Liver (tissue), 9 donors: ENCODE data around the gene MPZ. TPM values are rescaled to one million over a fixed set of nuclear protein-coding genes. Genes with fewer than 3 reads are reported as not detected.

Experiments
- DNase-seq: peaks from one replicate; pipeline ENCODE4 v3.0.0-alpha.2; 2017; ENCODE audit warnings: low spot score
- H3K27ac ChIP-seq, 2 donors: one replicate each; pipeline ENCODE4 v1.7.0; 2013; ENCODE audit warnings: inconsistent platforms in 2 of 2, low read length in 2 of 2, control low read depth in 1 of 2, low read depth in 1 of 2, mild to moderate bottlenecking in 1 of 2
- H3K27me3 ChIP-seq, 4 donors: one replicate each; pipeline versions ENCODE4 v1.6.1 to v1.7.0; 2013; ENCODE audit warnings: low read length in 3 of 4, inconsistent platforms in 1 of 4, mild to moderate bottlenecking in 1 of 4, moderate library complexity in 1 of 4; ENCODE audit not compliant: control insufficient read depth in 4 of 4, insufficient read depth in 4 of 4
- H3K36me3 ChIP-seq, 4 donors: one replicate each; pipeline versions ENCODE4 v1.6.1 to v1.7.0; 2013; ENCODE audit warnings: low read length in 3 of 4, mild to moderate bottlenecking in 3 of 4, low read depth in 1 of 4, moderate library complexity in 1 of 4; ENCODE audit not compliant: control insufficient read depth in 4 of 4, insufficient read depth in 3 of 4
- H3K4me1 ChIP-seq, 4 donors: one replicate each; pipeline versions ENCODE4 v1.6.1 to v1.7.0; 2013; ENCODE audit warnings: low read length in 3 of 4, mild to moderate bottlenecking in 3 of 4, moderate library complexity in 1 of 4; ENCODE audit not compliant: control insufficient read depth in 4 of 4, insufficient read depth in 4 of 4
- H3K4me3 ChIP-seq, 3 donors: one replicate each; pipeline versions ENCODE4 v1.6.1 to v1.7.0; 2013; ENCODE audit warnings: low read length in 3 of 3, control low read depth in 1 of 3, low read depth in 1 of 3, mild to moderate bottlenecking in 1 of 3
- H3K9ac ChIP-seq, 2 donors: one replicate each; pipeline ENCODE4 v1.7.0; 2013; ENCODE audit warnings: low read length in 2 of 2, mild to moderate bottlenecking in 2 of 2, moderate library complexity in 2 of 2, control low read depth in 1 of 2, low read depth in 1 of 2
- H3K9me3 ChIP-seq, 4 donors: one replicate each; pipeline versions ENCODE4 v1.6.1 to v1.7.0; 2013; ENCODE audit warnings: low read length in 3 of 4; ENCODE audit not compliant: control insufficient read depth in 4 of 4
- EGR1 ChIP-seq, 2 donors: IDR thresholded peaks; 2 replicates each; pipeline ENCODE4 v1.6.1; 2016 to 2018; ENCODE audit warnings: antibody characterized with exemption in 2 of 2, low read depth in 2 of 2
- FOXA1 ChIP-seq: IDR thresholded peaks from 2 replicates; pipeline ENCODE4 v1.6.1; 2016; ENCODE audit warnings: antibody characterized with exemption
- HNF4A ChIP-seq, 2 donors: conservative IDR thresholded peaks; 2 replicates each; pipeline ENCODE4 v1.6.1; 2016; ENCODE audit warnings: antibody characterized with exemption in 2 of 2, mild to moderate bottlenecking in 2 of 2
- JUND ChIP-seq, 2 donors: IDR thresholded peaks; 2 replicates each; pipeline ENCODE4 v1.6.1; 2016; ENCODE audit warnings: antibody characterized with exemption in 2 of 2
- RAD21 ChIP-seq, 2 donors: IDR thresholded peaks; 2 replicates each; pipeline ENCODE4 v1.6.1; 2016; ENCODE audit warnings: antibody characterized with exemption in 2 of 2, mild to moderate bottlenecking in 2 of 2
- SP1 ChIP-seq: IDR thresholded peaks from 2 replicates; pipeline ENCODE4 v1.6.1; 2018; ENCODE audit warnings: antibody characterized with exemption, mild to moderate bottlenecking
- TAF1 ChIP-seq: conservative IDR thresholded peaks from 2 replicates; pipeline ENCODE4 v1.6.1; 2016; ENCODE audit warnings: antibody characterized with exemption, mild to moderate bottlenecking
- WGBS: extraction: QIAGEN DNeasy Blood & Tissue Kit; methylation state at CpG from one replicate; pipeline ENCODE4 v1.1.7; 2013; 5-methylcytosine and 5-hydroxymethylcytosine counted together
- polyA plus RNA-seq, 2 donors: library from polyadenylated mRNA; stranded (reverse) in 1 of 2; unstranded in 1 of 2; fragments of 200-250 nt in 1 of 2; fragments of >200 nt in 1 of 2; fragmentation: Nextera tagmentation in 1 of 2; extraction: Ambion mirVana in 1 of 2; gene quantifications; one replicate each; pipeline versions ENCODE4 v1.2.1 to v1.2.3, GENCODE V29; 2013 to 2015
- total RNA-seq, 2 donors: library from RNA; depleted of rRNA; stranded (reverse); fragments of >200 nt; gene quantifications; one replicate each; pipeline ENCODE4 v1.2.3, GENCODE V29; 2014
- TF ChIP-seq, protein P1 (sequence below): IDR thresholded peaks from 2 replicates; pipeline ENCODE4 v1.6.1; 2016; ENCODE audit warnings: antibody characterized with exemption, mild to moderate bottlenecking
- TF ChIP-seq, protein P2 (sequence below): IDR thresholded peaks from 2 replicates; pipeline ENCODE4 v1.6.1; 2016; ENCODE audit warnings: antibody characterized with exemption
- TF ChIP-seq, protein P3 (sequence below): IDR thresholded peaks from 2 replicates; pipeline ENCODE4 v1.6.1; 2016; ENCODE audit warnings: antibody characterized with exemption
- donor health status: healthy.
- donor health status: healthy.
- donor health status: healthy.
- donor health status: healthy.
- donor health status: healthy.

Gene MPZ
- total and polyA plus RNA-seq, 4 donors: 0.37 to 7.4 (median 0.99) TPM

DNA sequence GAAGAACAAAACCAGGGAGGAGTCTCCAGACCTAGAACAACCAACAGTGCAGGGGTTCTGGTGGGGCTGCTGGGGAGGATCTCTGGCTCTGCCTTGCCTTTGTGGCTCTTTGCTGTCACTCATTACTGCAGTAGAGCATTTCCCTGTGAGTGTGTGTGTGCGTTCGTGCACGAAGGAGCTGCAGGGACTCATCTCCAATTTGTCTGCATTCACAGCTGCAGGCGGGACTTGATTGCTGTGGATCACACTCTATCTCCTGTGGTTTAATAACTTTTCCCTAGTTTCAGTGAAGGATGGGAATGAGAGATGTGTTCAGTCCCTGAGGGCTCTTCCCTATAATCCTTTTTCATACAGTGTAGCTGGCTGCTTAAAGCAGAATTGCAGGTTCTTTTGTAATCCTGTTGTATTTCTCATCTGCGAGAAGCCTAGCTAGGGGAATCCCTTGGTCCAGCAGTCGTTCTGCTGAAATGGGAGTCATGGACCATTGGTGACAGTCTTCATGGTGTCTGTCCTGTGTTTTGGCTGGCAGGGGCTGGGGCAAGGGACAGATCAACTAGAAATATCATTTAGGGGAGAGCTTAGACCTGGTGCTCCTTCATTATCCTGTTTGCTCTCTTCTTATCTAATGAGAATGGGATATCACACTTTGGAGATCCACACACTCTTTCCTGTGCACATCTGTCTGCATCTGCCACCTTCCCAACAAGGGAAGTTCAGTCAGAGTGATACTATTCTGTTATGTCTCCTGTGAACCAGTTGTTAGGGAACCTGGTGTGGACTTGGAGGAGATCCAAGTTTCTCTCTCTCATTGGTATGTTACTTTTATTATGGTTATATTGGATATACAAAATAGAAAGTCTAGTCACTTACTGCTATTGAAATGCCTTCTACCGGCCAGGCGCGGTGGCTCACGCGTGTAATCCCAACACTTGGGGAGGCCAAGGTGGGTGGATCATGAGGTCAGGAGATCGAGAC lies 48.2 kb downstream of the MPZ start:
- no peaks in the 10 kb centered on the region for H3K36me3 ChIP-seq
- H3K9me3 ChIP-seq: no peaks in the 10 kb centered on the region
- H3K9ac ChIP-seq: no peak overlapping the region
- DNase-seq: no peak
- H3K27ac ChIP-seq: no peak overlapping the region
- H3K27me3 ChIP-seq: no peaks in the 10 kb centered on the region
- no peak overlapping the region for H3K4me3 ChIP-seq
- TF ChIP-seq, protein P1, sequence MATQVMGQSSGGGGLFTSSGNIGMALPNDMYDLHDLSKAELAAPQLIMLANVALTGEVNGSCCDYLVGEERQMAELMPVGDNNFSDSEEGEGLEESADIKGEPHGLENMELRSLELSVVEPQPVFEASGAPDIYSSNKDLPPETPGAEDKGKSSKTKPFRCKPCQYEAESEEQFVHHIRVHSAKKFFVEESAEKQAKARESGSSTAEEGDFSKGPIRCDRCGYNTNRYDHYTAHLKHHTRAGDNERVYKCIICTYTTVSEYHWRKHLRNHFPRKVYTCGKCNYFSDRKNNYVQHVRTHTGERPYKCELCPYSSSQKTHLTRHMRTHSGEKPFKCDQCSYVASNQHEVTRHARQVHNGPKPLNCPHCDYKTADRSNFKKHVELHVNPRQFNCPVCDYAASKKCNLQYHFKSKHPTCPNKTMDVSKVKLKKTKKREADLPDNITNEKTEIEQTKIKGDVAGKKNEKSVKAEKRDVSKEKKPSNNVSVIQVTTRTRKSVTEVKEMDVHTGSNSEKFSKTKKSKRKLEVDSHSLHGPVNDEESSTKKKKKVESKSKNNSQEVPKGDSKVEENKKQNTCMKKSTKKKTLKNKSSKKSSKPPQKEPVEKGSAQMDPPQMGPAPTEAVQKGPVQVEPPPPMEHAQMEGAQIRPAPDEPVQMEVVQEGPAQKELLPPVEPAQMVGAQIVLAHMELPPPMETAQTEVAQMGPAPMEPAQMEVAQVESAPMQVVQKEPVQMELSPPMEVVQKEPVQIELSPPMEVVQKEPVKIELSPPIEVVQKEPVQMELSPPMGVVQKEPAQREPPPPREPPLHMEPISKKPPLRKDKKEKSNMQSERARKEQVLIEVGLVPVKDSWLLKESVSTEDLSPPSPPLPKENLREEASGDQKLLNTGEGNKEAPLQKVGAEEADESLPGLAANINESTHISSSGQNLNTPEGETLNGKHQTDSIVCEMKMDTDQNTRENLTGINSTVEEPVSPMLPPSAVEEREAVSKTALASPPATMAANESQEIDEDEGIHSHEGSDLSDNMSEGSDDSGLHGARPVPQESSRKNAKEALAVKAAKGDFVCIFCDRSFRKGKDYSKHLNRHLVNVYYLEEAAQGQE: peak; percentile 46
- TF ChIP-seq TAF1: no peak
- H3K4me1 ChIP-seq: peaks cover 0 to 10% (median 4%) of the 10 kb centered on the region in 4 donors
- 81% methylated on average over 12 of the region's 12 CpGs for WGBS

DNA sequence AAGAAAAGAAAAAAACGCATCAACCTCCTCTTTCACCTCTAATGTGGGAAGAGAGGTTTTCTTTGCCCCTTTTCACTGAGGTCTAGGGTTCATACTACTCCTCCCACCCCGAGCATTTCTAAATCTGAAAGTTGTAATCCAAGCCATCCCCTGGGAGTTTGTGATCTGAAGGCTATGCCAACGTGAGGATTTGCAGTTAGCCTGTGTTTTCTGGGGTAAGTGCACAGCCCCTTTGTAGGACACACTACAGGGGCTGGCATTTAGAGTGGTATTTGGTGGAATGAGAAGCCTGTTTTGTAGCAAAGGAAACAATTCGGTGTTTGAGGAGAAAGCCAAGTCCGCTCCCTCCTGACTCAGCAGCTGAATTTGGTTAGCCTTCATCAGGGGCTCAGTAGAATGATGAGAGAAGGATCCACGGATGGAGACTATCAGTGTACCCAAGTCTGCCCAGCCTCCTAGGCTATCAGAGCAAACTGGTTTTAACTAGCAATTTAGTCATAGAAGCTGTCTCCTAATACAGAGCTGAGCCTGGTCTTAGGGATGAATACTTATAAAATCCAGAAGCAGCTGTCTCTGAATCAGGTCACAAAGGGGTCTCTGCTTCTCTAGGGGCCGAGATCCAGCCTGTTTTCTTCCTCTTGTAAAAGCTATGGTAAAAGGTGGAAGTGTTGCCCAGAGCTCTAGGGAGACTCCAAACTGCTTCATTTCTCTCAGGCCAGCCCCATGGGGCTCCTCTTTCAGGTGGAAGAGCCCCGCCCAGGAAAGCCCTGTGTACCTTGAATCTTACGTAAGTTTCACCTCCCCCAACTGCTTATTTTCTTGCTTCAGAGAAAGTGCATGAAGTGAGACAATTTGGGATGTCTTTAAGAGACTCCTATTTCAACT lies 49.1 kb downstream of the MPZ start:
- Histone ChIP-seq H3K4me1 (peaks cover under 1 to 11% (median 7%) of the 10 kb centered on the region in 4 donors), H3K27me3 (no peaks in the 10 kb centered on the region), H3K9me3 (no peaks in the 10 kb centered on the region), H3K36me3 (no peaks in the 10 kb centered on the region), H3K4me3 (no peak overlapping the region), H3K9ac (no peak overlapping the region), H3K27ac (no peak overlapping the region)
- 63% methylated on average over 9 of the region's 9 CpGs for WGBS
- no peak for DNase-seq
- peak in 1 of 2 donors; percentile 36 for TF ChIP-seq HNF4A (conservative IDR thresholded peaks at IDR 0.05)
- TF ChIP-seq JUND (IDR thresholded peaks at IDR 0.05): no peak
- no peak for TF ChIP-seq SP1
- TF ChIP-seq, protein P2, sequence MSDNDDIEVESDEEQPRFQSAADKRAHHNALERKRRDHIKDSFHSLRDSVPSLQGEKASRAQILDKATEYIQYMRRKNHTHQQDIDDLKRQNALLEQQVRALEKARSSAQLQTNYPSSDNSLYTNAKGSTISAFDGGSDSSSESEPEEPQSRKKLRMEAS: no peak

DNA sequence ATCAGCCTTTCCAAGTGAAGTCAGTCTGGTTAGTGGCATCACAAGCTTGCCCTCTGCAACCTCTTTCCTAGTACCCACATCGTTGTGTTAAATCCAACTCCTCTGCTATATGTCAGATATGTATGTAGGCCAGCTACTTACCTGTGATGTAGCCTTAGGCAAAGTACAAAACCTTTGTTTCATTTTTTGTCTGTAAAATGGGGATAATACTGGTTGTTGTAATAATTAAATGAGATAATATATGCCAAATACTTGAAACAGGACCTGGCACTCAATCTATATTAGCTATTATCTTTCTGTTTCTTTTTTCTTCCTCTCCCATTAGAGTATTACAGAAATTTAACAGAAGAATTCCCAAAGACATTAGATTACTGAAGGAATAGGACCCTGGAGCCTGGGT lies 50.0 kb downstream of the MPZ start:
- H3K36me3 ChIP-seq: no peaks in the 10 kb centered on the region
- H3K4me1 ChIP-seq: peaks cover 5 to 14% (median 9%) of the 10 kb centered on the region in 4 donors
- H3K9ac ChIP-seq: no peak overlapping the region
- 68% methylated on average over 1 of the region's 1 CpG for WGBS
- H3K27me3 ChIP-seq: no peaks in the 10 kb centered on the region
- no peak for TF ChIP-seq TAF1
- TF ChIP-seq, protein P2: no peak
- no peak for TF ChIP-seq SP1
- TF ChIP-seq FOXA1: no peak
- no peak for TF ChIP-seq JUND (IDR thresholded peaks at IDR 0.05)
- TF ChIP-seq, protein P3, sequence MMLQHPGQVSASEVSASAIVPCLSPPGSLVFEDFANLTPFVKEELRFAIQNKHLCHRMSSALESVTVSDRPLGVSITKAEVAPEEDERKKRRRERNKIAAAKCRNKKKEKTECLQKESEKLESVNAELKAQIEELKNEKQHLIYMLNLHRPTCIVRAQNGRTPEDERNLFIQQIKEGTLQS: no peak
- TF ChIP-seq RAD21 (IDR thresholded peaks at IDR 0.05): no peak
- TF ChIP-seq EGR1 (IDR thresholded peaks at IDR 0.05; ENCODE audit: low read depth in 2 of 2): no peak
- DNase-seq: no peak
- no peaks in the 10 kb centered on the region for H3K9me3 ChIP-seq
- H3K27ac ChIP-seq: no peak overlapping the region
- H3K4me3 ChIP-seq: no peak overlapping the region
